ENCODE results near the gene RAET1L. TPM values are rescaled to one million over a fixed set of nuclear protein-coding genes. Genes with fewer than 3 reads are reported as not detected.

The RAET1L gene
- total RNA-seq, 6 experiments from 2014 or later = not detected

DNA sequence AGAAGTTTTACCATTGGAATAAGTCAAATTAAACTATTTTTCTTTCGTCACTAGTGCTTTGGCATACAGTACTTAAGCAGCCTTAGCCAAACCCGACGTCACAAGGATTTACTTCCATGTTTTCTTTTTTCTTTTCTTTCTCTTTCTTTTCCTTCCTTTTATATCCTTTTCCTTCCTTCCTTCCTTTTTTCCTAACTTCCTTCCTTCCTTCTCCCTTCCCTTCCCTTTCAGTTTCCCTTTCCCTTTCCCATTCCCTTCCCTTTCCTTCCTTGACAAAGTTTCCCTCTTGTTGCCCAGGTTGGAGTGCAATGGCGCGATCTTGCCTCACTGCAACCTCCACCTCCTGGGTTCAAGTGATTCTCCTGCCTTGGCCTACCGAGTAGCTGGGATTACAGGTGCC is 33.7 kb upstream of the RAET1L start:
- Mint-ChIP-seq H3K27ac (no peak overlapping the region), H3K4me1 (ENCODE audit: low read depth) (no peaks in the 10 kb centered on the region), H3K9me3 (no peaks in the 10 kb centered on the region), H3K27me3 (ENCODE audit: insufficient read depth) (peaks cover 27% of the 10 kb centered on the region), H3K36me3 (ENCODE audit: low read depth) (peaks cover 10% of the 10 kb centered on the region), H3K4me3 (no peak overlapping the region)
- TF ChIP-seq, protein P1, sequence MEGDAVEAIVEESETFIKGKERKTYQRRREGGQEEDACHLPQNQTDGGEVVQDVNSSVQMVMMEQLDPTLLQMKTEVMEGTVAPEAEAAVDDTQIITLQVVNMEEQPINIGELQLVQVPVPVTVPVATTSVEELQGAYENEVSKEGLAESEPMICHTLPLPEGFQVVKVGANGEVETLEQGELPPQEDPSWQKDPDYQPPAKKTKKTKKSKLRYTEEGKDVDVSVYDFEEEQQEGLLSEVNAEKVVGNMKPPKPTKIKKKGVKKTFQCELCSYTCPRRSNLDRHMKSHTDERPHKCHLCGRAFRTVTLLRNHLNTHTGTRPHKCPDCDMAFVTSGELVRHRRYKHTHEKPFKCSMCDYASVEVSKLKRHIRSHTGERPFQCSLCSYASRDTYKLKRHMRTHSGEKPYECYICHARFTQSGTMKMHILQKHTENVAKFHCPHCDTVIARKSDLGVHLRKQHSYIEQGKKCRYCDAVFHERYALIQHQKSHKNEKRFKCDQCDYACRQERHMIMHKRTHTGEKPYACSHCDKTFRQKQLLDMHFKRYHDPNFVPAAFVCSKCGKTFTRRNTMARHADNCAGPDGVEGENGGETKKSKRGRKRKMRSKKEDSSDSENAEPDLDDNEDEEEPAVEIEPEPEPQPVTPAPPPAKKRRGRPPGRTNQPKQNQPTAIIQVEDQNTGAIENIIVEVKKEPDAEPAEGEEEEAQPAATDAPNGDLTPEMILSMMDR (IDR thresholded peaks at IDR 0.05) = no peak
- DNase-seq = no peak

GRCh38 chr6:150058231-150058792 is 33.0 kb upstream of the RAET1L start:
- TF ChIP-seq, protein P1 (IDR thresholded peaks at IDR 0.05) = no peak
- Mint-ChIP-seq H3K27ac (no peak overlapping the region), H3K36me3 (ENCODE audit: low read depth) (peaks cover 10% of the 10 kb centered on the region), H3K4me3 (no peak overlapping the region), H3K4me1 (ENCODE audit: low read depth) (no peaks in the 10 kb centered on the region), H3K27me3 (ENCODE audit: insufficient read depth) (peaks cover 34% of the 10 kb centered on the region), H3K9me3 (no peaks in the 10 kb centered on the region)
- DNase-seq = no peak

- no peak overlapping the region for H3K27ac Mint-ChIP-seq
- peaks cover 10% of the 10 kb centered on the region for H3K36me3 Mint-ChIP-seq (ENCODE audit: low read depth)
- DNase-seq = no peak
- TF ChIP-seq, protein P1 (IDR thresholded peaks at IDR 0.05) = no peak
- H3K4me3 Mint-ChIP-seq = no peak overlapping the region
- H3K4me1 Mint-ChIP-seq (ENCODE audit: low read depth) = no peaks in the 10 kb centered on the region
- H3K9me3 Mint-ChIP-seq = no peaks in the 10 kb centered on the region
- H3K27me3 Mint-ChIP-seq (ENCODE audit: insufficient read depth) = peaks cover 42% of the 10 kb centered on the region
These were observed 32.2 kb upstream of the RAET1L start for GRCh38 chr6:150057501-150057951.

- TF ChIP-seq, protein P1 (IDR thresholded peaks at IDR 0.05) = no peak
- DNase-seq = no peak
- H3K27me3 Mint-ChIP-seq (ENCODE audit: insufficient read depth) = peaks cover 48% of the 10 kb centered on the region
- no peaks in the 10 kb centered on the region for H3K9me3 Mint-ChIP-seq
- no peak overlapping the region for H3K27ac Mint-ChIP-seq
- H3K36me3 Mint-ChIP-seq (ENCODE audit: low read depth) = peaks cover 10% of the 10 kb centered on the region
- H3K4me1 Mint-ChIP-seq (ENCODE audit: low read depth) = no peaks in the 10 kb centered on the region
- H3K4me3 Mint-ChIP-seq = no peak overlapping the region
These were observed 31.6 kb upstream of the RAET1L start for GRCh38 chr6:150056916-150057315.

DNA sequence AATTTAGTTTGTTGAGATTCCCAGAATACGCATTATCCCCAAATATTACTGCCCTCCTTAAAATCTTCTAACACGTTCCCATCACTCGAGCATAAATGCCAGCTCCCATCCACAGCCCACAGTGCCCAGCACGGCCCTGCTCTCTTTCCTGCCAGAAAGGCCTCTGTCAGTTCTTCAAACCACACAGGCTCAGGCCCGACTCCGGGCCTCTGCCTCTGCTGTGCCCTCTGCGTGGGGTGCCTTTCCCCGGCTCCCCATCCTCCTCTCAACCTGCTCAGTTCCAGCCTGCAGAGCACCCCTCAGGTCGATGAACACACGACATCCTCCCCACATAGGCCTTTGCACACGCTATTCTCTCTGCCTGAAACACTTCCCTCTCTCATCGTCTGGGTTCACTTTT is 30.8 kb upstream of the RAET1L start:
- no peak for DNase-seq
- Mint-ChIP-seq H3K4me3 (no peak overlapping the region), H3K36me3 (ENCODE audit: low read depth) (peaks cover 10% of the 10 kb centered on the region), H3K4me1 (ENCODE audit: low read depth) (no peaks in the 10 kb centered on the region), H3K27ac (no peak overlapping the region), H3K27me3 (ENCODE audit: insufficient read depth) (peaks cover 54% of the 10 kb centered on the region), H3K9me3 (no peaks in the 10 kb centered on the region)
- TF ChIP-seq, protein P1 (IDR thresholded peaks at IDR 0.05) = no peak
